HepG2 (cell line): ENCODE data around the gene TPPP2.

ENCODE experiments used
- ARHGAP35 ChIP-seq: sonication (generic); formaldehyde crosslinking; IDR thresholded peaks from 2 replicates; pipeline ENCODE4 v1.9.0; 2022; ENCODE audit warnings: mild to moderate bottlenecking, inconsistent platforms, moderate library complexity, missing genetic modification reagents, borderline replicate concordance
- CTCF ChIP-seq: sonication (generic); formaldehyde crosslinking; IDR thresholded peaks from 2 replicates; pipeline ENCODE4 v1.5.0; 2020; ENCODE audit warnings: mild to moderate bottlenecking, missing genetic modification reagents, moderate library complexity
- FOXA1 ChIP-seq, 2 experiments: fragments of 450-650 bp in 1 of 2; sonication (generic) in 1 of 2; formaldehyde crosslinking in 1 of 2; IDR thresholded peaks; 2 replicates each; pipeline versions ENCODE4 v1.4.0 to v1.6.1; 2016 to 2020; ENCODE audit warnings: missing genetic modification reagents in 1 of 2
- KIAA2018 ChIP-seq: sonication (generic); formaldehyde crosslinking; IDR thresholded peaks from 2 replicates; pipeline ENCODE4 v1.5.0; 2020; ENCODE audit warnings: mild to moderate bottlenecking, missing genetic modification reagents, borderline replicate concordance
- MZF1 ChIP-seq: sonication (generic); formaldehyde crosslinking; IDR thresholded peaks from 2 replicates; pipeline ENCODE4 v1.8.1; 2023; ENCODE audit warnings: mild to moderate bottlenecking, missing genetic modification reagents, borderline replicate concordance
- POLR2AphosphoS5 ChIP-seq: IDR thresholded peaks from 2 replicates; pipeline ENCODE4 v1.6.1; 2012; ENCODE audit warnings: low read depth, low read length
- ZNF24 ChIP-seq: fragments of 450-650 bp; IDR thresholded peaks from 2 replicates; pipeline ENCODE4 v1.6.1; 2017; ENCODE audit warnings: antibody characterized with exemption, mild to moderate bottlenecking
- TF ChIP-seq, protein P1 (sequence below): sonication (generic); formaldehyde crosslinking; IDR thresholded peaks from 2 replicates; pipeline ENCODE4 v1.4.0; 2020; ENCODE audit warnings: missing genetic modification reagents

DNA sequence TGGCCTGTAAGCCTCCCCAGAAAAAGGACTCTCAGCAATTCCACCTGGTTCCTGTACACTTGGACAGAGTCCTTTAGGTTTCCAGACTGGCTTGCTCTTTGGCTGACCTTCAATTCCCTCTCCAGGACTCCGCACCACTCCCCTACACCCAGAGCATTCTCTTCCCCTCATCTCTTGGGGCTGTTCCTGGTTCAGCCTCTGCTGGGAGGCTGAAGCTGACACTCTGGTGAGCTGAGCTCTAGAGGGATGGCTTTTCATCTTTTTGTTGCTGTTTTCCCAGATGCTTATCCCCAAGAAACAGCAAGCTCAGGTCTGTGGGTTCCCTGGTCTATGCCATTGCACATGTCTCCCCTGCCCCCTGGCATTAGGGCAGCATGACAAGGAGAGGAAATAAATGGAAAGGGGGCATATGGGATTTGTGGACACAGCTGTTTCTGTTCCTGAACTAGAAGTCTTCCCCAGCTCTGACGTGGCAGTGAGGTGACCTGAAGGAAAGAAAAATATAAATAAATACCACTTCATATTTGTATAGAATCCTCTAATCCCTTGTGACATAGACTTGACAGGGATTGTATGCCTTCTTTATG, 13.5 kb downstream of the TPPP2 start:
- TF ChIP-seq KIAA2018 (CRISPR knock-in tag) (no peak), FOXA1 (IDR thresholded peaks at IDR 0.05) (no peak), FOXA1 (CRISPR knock-in tag; IDR thresholded peaks at IDR 0.05) (no peak), CTCF (CRISPR knock-in tag) (no peak), ARHGAP35 (CRISPR knock-in tag) (no peak), POLR2AphosphoS5 (no peak), ZNF24 (no peak), MZF1 (CRISPR knock-in tag) (no peak)
- TF ChIP-seq, protein P1, sequence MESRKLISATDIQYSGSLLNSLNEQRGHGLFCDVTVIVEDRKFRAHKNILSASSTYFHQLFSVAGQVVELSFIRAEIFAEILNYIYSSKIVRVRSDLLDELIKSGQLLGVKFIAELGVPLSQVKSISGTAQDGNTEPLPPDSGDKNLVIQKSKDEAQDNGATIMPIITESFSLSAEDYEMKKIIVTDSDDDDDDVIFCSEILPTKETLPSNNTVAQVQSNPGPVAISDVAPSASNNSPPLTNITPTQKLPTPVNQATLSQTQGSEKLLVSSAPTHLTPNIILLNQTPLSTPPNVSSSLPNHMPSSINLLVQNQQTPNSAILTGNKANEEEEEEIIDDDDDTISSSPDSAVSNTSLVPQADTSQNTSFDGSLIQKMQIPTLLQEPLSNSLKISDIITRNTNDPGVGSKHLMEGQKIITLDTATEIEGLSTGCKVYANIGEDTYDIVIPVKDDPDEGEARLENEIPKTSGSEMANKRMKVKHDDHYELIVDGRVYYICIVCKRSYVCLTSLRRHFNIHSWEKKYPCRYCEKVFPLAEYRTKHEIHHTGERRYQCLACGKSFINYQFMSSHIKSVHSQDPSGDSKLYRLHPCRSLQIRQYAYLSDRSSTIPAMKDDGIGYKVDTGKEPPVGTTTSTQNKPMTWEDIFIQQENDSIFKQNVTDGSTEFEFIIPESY, result no peak
